ENCODE data around the gene RASSF8. TPM values are rescaled to one million over a fixed set of nuclear protein-coding genes. Genes with fewer than 3 reads are reported as not detected.

Gene RASSF8
- total and polyA plus RNA-seq, 4 experiments from 2014 or later = not detected

GRCh38 chr12:25962932-25963525 is 4.5 kb downstream of the RASSF8 start:
- Mint-ChIP-seq H3K9me3 (peaks cover 0 to 6% (median 0%) of the 10 kb centered on the region in 8 donors), H3K36me3 (no peaks in the 10 kb centered on the region), H3K27ac (no peak overlapping the region), H3K4me1 (peaks cover 5 to 18% (median 14%) of the 10 kb centered on the region in 4 donors), H3K27me3 (peaks cover 30 to 32% of the 10 kb centered on the region in 2 donors), H3K4me3 (no peak overlapping the region)
- no peak overlapping the region for H3K4me3 ChIP-seq (ENCODE audit: low read length in 2 of 2)
- POLR2A ChIA-PET (ENCODE audit: partially characterized antibody) = no interaction called here
- no peaks in the 10 kb centered on the region for H3K9me3 ChIP-seq (ENCODE audit: control insufficient read depth in 1 of 2, low read length in 2 of 2)
- CTCF ChIA-PET (ENCODE audit: partially characterized antibody) = no interaction called here
- peaks cover 17% of the 10 kb centered on the region for H3K27me3 ChIP-seq (ENCODE audit: insufficient read depth, low read length)
- H3K27ac ChIP-seq (ENCODE audit: low read depth, low read length) = no peak overlapping the region
- peaks cover 14% of the 10 kb centered on the region for H3K4me1 ChIP-seq (ENCODE audit: insufficient read depth, low read length)
- intact Hi-C loops (cut with micrococcal nuclease) = no loop called here
- no peaks in the 10 kb centered on the region for H3K36me3 ChIP-seq (ENCODE audit: insufficient read depth, low read length)
- DNase-seq = no peak

GRCh38 chr12:25965682-25966081 is 7.2 kb downstream of the RASSF8 start:
- H3K4me1 Mint-ChIP-seq = peaks cover 0 to 2% (median under 1%) of the 10 kb centered on the region in 4 donors
- intact Hi-C loops (cut with micrococcal nuclease) = no loop called here
- Histone ChIP-seq H3K27ac (ENCODE audit: low read depth, low read length) (no peak overlapping the region), H3K27me3 (ENCODE audit: insufficient read depth, low read length) (peaks cover under 1% of the 10 kb centered on the region), H3K4me1 (ENCODE audit: insufficient read depth, low read length) (no peaks in the 10 kb centered on the region), H3K4me3 (ENCODE audit: low read length in 2 of 2) (no peak overlapping the region), H3K36me3 (ENCODE audit: insufficient read depth, low read length) (no peaks in the 10 kb centered on the region), H3K9me3 (ENCODE audit: control insufficient read depth in 1 of 2, low read length in 2 of 2) (no peaks in the 10 kb centered on the region)
- DNase-seq = no peak
- H3K9me3 Mint-ChIP-seq = peaks cover 0 to 6% (median 0%) of the 10 kb centered on the region in 8 donors
- CTCF ChIA-PET (ENCODE audit: partially characterized antibody) = no interaction called here
- no peaks in the 10 kb centered on the region for H3K36me3 Mint-ChIP-seq
- POLR2A ChIA-PET (ENCODE audit: partially characterized antibody) = no interaction called here
- no peak overlapping the region for H3K27ac Mint-ChIP-seq
- H3K27me3 Mint-ChIP-seq = peaks cover 21 to 32% of the 10 kb centered on the region in 2 donors
- H3K4me3 Mint-ChIP-seq = no peak overlapping the region

GRCh38 chr12:25970082-25970481 is 11.6 kb downstream of the RASSF8 start:
- Histone ChIP-seq H3K27ac (ENCODE audit: low read depth, low read length) (no peak overlapping the region), H3K4me3 (ENCODE audit: low read length in 2 of 2) (no peak overlapping the region), H3K9me3 (ENCODE audit: control insufficient read depth in 1 of 2, low read length in 2 of 2) (no peaks in the 10 kb centered on the region), H3K4me1 (ENCODE audit: insufficient read depth, low read length) (no peaks in the 10 kb centered on the region), H3K36me3 (ENCODE audit: insufficient read depth, low read length) (no peaks in the 10 kb centered on the region), H3K27me3 (ENCODE audit: insufficient read depth, low read length) (no peaks in the 10 kb centered on the region)
- intact Hi-C loops (cut with micrococcal nuclease) = no loop called here
- no peak overlapping the region for H3K27ac Mint-ChIP-seq
- H3K27me3 Mint-ChIP-seq = peaks cover 21 to 22% of the 10 kb centered on the region in 2 donors
- ChIA-PET POLR2A (ENCODE audit: partially characterized antibody) (no interaction called here), CTCF (ENCODE audit: partially characterized antibody) (no interaction called here)
- H3K9me3 Mint-ChIP-seq = peaks cover 0 to 3% (median 0%) of the 10 kb centered on the region in 8 donors
- no peaks in the 10 kb centered on the region for H3K4me1 Mint-ChIP-seq
- no peak for DNase-seq
- H3K4me3 Mint-ChIP-seq = no peak overlapping the region
- no peaks in the 10 kb centered on the region for H3K36me3 Mint-ChIP-seq

- Mint-ChIP-seq H3K4me1 (no peaks in the 10 kb centered on the region), H3K9me3 (no peaks in the 10 kb centered on the region), H3K4me3 (no peak overlapping the region), H3K36me3 (no peaks in the 10 kb centered on the region), H3K27me3 (peaks cover 20 to 23% of the 10 kb centered on the region in 2 donors), H3K27ac (no peak overlapping the region)
- Histone ChIP-seq H3K9me3 (ENCODE audit: control insufficient read depth in 1 of 2, low read length in 2 of 2) (no peaks in the 10 kb centered on the region), H3K27ac (ENCODE audit: low read depth, low read length) (no peak overlapping the region), H3K4me1 (ENCODE audit: insufficient read depth, low read length) (no peaks in the 10 kb centered on the region), H3K27me3 (ENCODE audit: insufficient read depth, low read length) (no peaks in the 10 kb centered on the region), H3K4me3 (ENCODE audit: low read length in 2 of 2) (no peak overlapping the region), H3K36me3 (ENCODE audit: insufficient read depth, low read length) (no peaks in the 10 kb centered on the region)
- POLR2A ChIA-PET (ENCODE audit: partially characterized antibody) = no interaction called here
- CTCF ChIA-PET (ENCODE audit: partially characterized antibody) = no interaction called here
- no peak for DNase-seq
- intact Hi-C loops (cut with micrococcal nuclease) = no loop called here
Observed at GRCh38 chr12:25970916-25971653, 12.6 kb downstream of the RASSF8 start.

GRCh38 chr12:25971654-25972041 is 13.2 kb downstream of the RASSF8 start:
- H3K27me3 ChIP-seq (ENCODE audit: insufficient read depth, low read length) = no peaks in the 10 kb centered on the region
- H3K27me3 Mint-ChIP-seq = peaks cover 20 to 23% of the 10 kb centered on the region in 2 donors
- ChIA-PET POLR2A (ENCODE audit: partially characterized antibody) (no interaction called here), CTCF (ENCODE audit: partially characterized antibody) (no interaction called here)
- no peak overlapping the region for H3K27ac Mint-ChIP-seq
- H3K9me3 Mint-ChIP-seq = no peaks in the 10 kb centered on the region
- no peak for DNase-seq
- H3K4me1 ChIP-seq (ENCODE audit: insufficient read depth, low read length) = no peaks in the 10 kb centered on the region
- H3K36me3 ChIP-seq (ENCODE audit: insufficient read depth, low read length) = no peaks in the 10 kb centered on the region
- H3K9me3 ChIP-seq (ENCODE audit: control insufficient read depth in 1 of 2, low read length in 2 of 2) = no peaks in the 10 kb centered on the region
- H3K27ac ChIP-seq (ENCODE audit: low read depth, low read length) = no peak overlapping the region
- intact Hi-C loops (cut with micrococcal nuclease) = no loop called here
- H3K4me1 Mint-ChIP-seq = peaks cover 0 to 2% (median under 1%) of the 10 kb centered on the region in 4 donors
- H3K4me3 ChIP-seq (ENCODE audit: low read length in 2 of 2) = no peak overlapping the region
- no peaks in the 10 kb centered on the region for H3K36me3 Mint-ChIP-seq
- no peak overlapping the region for H3K4me3 Mint-ChIP-seq

GRCh38 chr12:25972783-25973182 is 14.3 kb downstream of the RASSF8 start:
- Mint-ChIP-seq H3K4me3 (no peak overlapping the region), H3K27ac (no peak overlapping the region), H3K36me3 (no peaks in the 10 kb centered on the region), H3K27me3 (peaks cover 15 to 25% of the 10 kb centered on the region in 2 donors), H3K9me3 (no peaks in the 10 kb centered on the region), H3K4me1 (peaks cover 0 to 4% (median under 1%) of the 10 kb centered on the region in 4 donors)
- no peak overlapping the region for H3K27ac ChIP-seq (ENCODE audit: low read depth, low read length)
- POLR2A ChIA-PET (ENCODE audit: partially characterized antibody) = no interaction called here
- H3K4me1 ChIP-seq (ENCODE audit: insufficient read depth, low read length) = no peaks in the 10 kb centered on the region
- no peak overlapping the region for H3K4me3 ChIP-seq (ENCODE audit: low read length in 2 of 2)
- intact Hi-C loops (cut with micrococcal nuclease) = no loop called here
- no peaks in the 10 kb centered on the region for H3K9me3 ChIP-seq (ENCODE audit: control insufficient read depth in 1 of 2, low read length in 2 of 2)
- H3K36me3 ChIP-seq (ENCODE audit: insufficient read depth, low read length) = no peaks in the 10 kb centered on the region
- CTCF ChIA-PET (ENCODE audit: partially characterized antibody) = no interaction called here
- H3K27me3 ChIP-seq (ENCODE audit: insufficient read depth, low read length) = no peaks in the 10 kb centered on the region
- DNase-seq = no peak

GRCh38 chr12:25975179-25975578 is 16.7 kb downstream of the RASSF8 start:
- Mint-ChIP-seq H3K4me1 (peaks cover 0 to 4% (median under 1%) of the 10 kb centered on the region in 4 donors), H3K27me3 (peaks cover 13 to 18% of the 10 kb centered on the region in 2 donors), H3K9me3 (peaks cover 0 to 1% (median 0%) of the 10 kb centered on the region in 8 donors), H3K4me3 (no peak overlapping the region), H3K36me3 (no peaks in the 10 kb centered on the region), H3K27ac (no peak overlapping the region)
- Histone ChIP-seq H3K4me1 (ENCODE audit: insufficient read depth, low read length) (no peaks in the 10 kb centered on the region), H3K27ac (ENCODE audit: low read depth, low read length) (no peak overlapping the region), H3K36me3 (ENCODE audit: insufficient read depth, low read length) (no peaks in the 10 kb centered on the region), H3K9me3 (ENCODE audit: control insufficient read depth in 1 of 2, low read length in 2 of 2) (no peaks in the 10 kb centered on the region), H3K27me3 (ENCODE audit: insufficient read depth, low read length) (no peaks in the 10 kb centered on the region), H3K4me3 (ENCODE audit: low read length in 2 of 2) (no peak overlapping the region)
- intact Hi-C loops (cut with micrococcal nuclease) = no loop called here
- ChIA-PET POLR2A (ENCODE audit: partially characterized antibody) (no interaction called here), CTCF (ENCODE audit: partially characterized antibody) (no interaction called here)
- DNase-seq = no peak
